IPS-18c (cell line): ENCODE data around the gene ARHGAP28.
"Not testable (repeated sequence)": the region's sequence is repeated elsewhere in the genome, so short reads cannot be mapped to it uniquely, and the experiment has no call there.

ENCODE experiments used
- H3K4me3 ChIP-seq: 2 replicates; pipeline ENCODE4 v1.7.0; 2013; ENCODE audit warnings: low read depth, mild to moderate bottlenecking, low read length, moderate library complexity; ENCODE audit not compliant: insufficient read depth
- H3K9me3 ChIP-seq: one replicate; pipeline ENCODE4 v1.6.1; 2013; ENCODE audit warnings: mild to moderate bottlenecking, low read length, moderate library complexity; ENCODE audit not compliant: control insufficient read depth, insufficient read depth

ARHGAP28 gene

GRCh38 chr18:6785001-6785400 is 55.5 kb downstream of the ARHGAP28 start:
- H3K4me3 ChIP-seq = no peak overlapping the region
- H3K9me3 ChIP-seq = no peaks in the 10 kb centered on the region

GRCh38 chr18:6785411-6785810 is 55.9 kb downstream of the ARHGAP28 start:
- no peak overlapping the region for H3K4me3 ChIP-seq
- no peaks in the 10 kb centered on the region for H3K9me3 ChIP-seq

DNA sequence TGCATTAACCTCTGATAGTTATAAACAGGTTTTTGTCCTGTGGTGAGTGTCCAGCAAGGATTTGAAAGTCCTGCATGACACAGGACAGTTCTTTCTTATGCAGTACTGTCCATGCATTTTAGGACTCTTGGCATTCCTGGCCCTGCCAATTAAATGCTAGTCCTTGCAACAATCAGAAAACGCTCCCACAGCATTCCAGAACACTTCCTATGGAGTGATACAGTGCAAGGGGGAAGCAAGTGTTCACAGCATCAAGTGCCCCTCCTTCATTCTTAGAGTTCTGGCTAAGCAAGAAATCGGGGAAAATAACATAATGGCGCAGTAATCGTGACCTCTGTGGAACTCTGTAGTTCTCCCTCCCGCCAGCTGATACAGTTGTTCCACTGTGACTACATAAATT is 62.9 kb downstream of the ARHGAP28 start:
- Histone ChIP-seq H3K4me3 (no peak overlapping the region), H3K9me3 (no peaks in the 10 kb centered on the region)

- H3K9me3 ChIP-seq = no peaks in the 10 kb centered on the region
- no peak overlapping the region for H3K4me3 ChIP-seq
These were observed 63.9 kb downstream of the ARHGAP28 start for GRCh38 chr18:6793455-6793854.

GRCh38 chr18:6793986-6794385 is 64.5 kb downstream of the ARHGAP28 start:
- Histone ChIP-seq H3K4me3 (no peak overlapping the region), H3K9me3 (no peaks in the 10 kb centered on the region)

DNA sequence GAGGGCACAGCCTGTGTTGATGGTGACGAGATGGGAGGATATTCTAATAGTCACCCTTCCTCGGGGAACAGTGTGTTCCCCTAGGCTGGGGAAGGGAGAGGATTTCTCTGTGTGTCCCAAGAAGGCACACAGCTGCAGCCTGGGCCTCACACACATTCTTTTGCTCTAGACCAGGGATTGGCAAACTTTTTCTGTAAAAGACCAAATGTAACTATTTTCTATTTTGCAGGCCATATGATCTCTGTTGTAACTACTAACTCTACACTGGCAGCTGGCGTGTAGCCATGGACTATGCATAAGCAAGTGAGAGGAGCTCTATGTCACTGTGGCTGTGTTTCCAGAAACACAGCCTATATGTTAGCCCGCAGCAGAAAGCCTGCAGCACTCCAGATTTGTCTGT is 65.8 kb downstream of the ARHGAP28 start:
- Histone ChIP-seq H3K9me3 (no peaks in the 10 kb centered on the region), H3K4me3 (no peak overlapping the region)

- no peak overlapping the region for H3K4me3 ChIP-seq
- H3K9me3 ChIP-seq = no peaks in the 10 kb centered on the region
These were observed 67.0 kb downstream of the ARHGAP28 start for GRCh38 chr18:6796511-6796910.

DNA sequence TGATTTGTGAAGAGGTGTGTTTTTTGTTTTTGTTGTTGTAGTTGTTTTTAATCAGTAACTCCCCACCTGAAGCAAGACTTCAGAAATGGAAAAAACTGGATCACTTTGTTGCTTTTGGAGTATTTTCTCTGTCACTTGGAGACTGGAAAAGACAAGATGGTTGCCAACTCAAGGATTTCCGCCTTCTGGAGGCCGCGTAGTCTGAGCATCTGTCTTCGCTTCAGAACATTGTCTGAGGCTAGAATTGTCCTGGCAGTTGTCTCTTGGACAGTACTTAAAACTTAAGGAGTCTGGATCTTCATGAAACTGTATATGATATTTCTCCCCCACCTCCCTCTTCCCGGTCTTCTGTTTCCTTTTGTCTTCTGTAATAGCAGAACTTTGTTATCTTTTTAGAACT is 67.7 kb downstream of the ARHGAP28 start:
- Histone ChIP-seq H3K9me3 (no peaks in the 10 kb centered on the region), H3K4me3 (no peak overlapping the region)

GRCh38 chr18:6798896-6799295 is 69.4 kb downstream of the ARHGAP28 start:
- Histone ChIP-seq H3K9me3 (no peaks in the 10 kb centered on the region), H3K4me3 (no peak overlapping the region)

- not testable (repeated sequence) for H3K4me3 ChIP-seq, H3K9me3 ChIP-seq
These were observed 70.8 kb downstream of the ARHGAP28 start for GRCh38 chr18:6800309-6800708.

DNA sequence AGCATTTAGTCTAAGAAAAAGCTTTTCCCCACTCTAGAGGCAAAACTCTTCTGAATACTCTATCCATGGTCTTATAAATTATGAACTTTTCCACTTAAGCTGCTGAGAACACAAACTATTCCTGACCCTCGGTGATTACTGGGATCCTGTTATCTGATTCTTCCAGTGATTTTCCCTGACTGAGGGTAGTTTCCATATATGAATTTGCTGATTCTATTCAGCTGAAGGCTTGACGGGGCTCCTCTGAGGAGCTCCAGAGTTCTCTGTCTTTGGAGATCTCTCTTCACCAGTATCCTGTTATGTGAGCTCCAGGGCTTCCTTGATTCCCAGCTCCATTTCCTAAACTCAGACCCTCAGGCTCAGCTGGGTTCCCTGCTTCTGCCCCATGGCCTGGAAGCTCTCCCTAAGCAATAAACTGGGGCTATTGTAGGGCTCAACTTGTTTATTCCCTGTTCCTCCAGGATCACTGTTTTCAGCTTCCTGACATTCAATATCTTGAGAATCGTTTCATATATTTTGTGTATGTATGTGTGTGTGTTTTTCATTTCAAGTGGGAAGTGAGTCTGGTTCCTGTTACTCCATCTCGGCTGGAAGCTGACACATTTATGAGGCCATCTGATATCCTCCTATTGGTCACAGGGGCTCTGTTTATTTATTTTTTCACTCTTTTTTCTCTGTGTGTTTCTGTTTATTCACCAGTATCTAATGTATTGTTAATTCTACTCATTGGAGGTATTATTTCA is 78.2 kb downstream of the ARHGAP28 start:
- Histone ChIP-seq H3K4me3 (no peak overlapping the region), H3K9me3 (no peaks in the 10 kb centered on the region)

DNA sequence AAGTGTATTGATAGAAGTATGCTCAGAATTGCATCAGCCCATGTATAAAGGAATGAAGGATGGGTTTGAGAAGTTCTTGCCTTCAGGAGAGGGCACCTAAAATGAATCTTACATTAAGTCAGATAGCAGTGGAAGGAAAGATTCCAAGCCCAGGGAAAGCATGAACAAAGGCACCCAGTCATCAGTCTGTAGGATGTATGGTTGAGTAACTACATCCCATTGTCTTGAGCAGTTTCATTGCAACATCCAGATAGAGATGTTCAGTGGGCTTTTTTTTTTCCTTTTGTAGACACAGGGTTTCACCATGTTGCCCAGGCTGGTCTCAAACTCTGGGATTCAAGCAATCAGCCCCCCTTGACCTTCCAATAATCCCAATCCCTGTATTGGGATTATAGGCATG is 80.7 kb downstream of the ARHGAP28 start:
- no peaks in the 10 kb centered on the region for H3K9me3 ChIP-seq
- H3K4me3 ChIP-seq = no peak overlapping the region

- Histone ChIP-seq H3K9me3 (no peaks in the 10 kb centered on the region), H3K4me3 (no peak overlapping the region)
These were observed 82.3 kb downstream of the ARHGAP28 start for GRCh38 chr18:6811816-6812215.

GRCh38 chr18:6814882-6815425 is 85.4 kb downstream of the ARHGAP28 start:
- H3K4me3 ChIP-seq = no peak overlapping the region
- H3K9me3 ChIP-seq = no peaks in the 10 kb centered on the region

- no peaks in the 10 kb centered on the region for H3K9me3 ChIP-seq
- H3K4me3 ChIP-seq = no peak overlapping the region
These were observed 86.6 kb downstream of the ARHGAP28 start for GRCh38 chr18:6816154-6816553.

GRCh38 chr18:6819332-6819731 is 89.8 kb downstream of the ARHGAP28 start:
- Histone ChIP-seq H3K9me3 (no peaks in the 10 kb centered on the region), H3K4me3 (no peak overlapping the region)

- Histone ChIP-seq H3K9me3 (no peaks in the 10 kb centered on the region), H3K4me3 (no peak overlapping the region)
These were observed 90.8 kb downstream of the ARHGAP28 start for GRCh38 chr18:6820314-6820713.

GRCh38 chr18:6821356-6821755 is 91.8 kb downstream of the ARHGAP28 start:
- H3K9me3 ChIP-seq = no peaks in the 10 kb centered on the region

DNA sequence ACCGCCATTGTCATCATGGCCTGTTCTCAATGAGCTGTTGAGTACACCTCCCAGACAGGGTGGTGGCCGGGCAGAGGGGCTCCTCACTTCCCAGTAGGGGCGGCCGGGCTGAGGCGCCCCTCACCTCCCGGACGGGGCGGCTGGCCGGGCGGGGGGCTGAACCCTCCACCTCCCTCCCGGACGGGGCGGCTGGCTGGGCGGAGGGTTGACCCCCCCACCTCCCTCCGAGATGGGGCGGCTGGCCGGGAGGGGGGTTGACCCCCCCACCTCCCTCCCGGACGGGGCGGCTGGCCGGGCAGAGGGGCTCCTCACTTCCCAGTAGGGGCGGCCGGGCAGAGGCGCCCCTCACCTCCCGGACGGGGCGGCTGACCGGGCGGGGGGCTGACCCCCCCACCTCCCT is 97.6 kb downstream of the ARHGAP28 start:
- not testable (repeated sequence) for H3K4me3 ChIP-seq, H3K9me3 ChIP-seq

More at GRCh38 chr18:6821356-6821755, 91.8 kb downstream of the ARHGAP28 start:
- H3K4me3 ChIP-seq = no peak overlapping the region
